CD14-positive monocyte (primary cell): Measurements from ENCODE around the gene MAFG. TPM values are rescaled to one million over a fixed set of nuclear protein-coding genes. Genes with fewer than 3 reads are reported as not detected.

Experiments
- DNase-seq, 3 donors: peaks; one replicate each; pipeline ENCODE4 v3.0.0-alpha.2; 2011 to 2022
- H2AFZ ChIP-seq: 2 replicates; pipeline ENCODE4 v1.6.0; 2012; ENCODE audit warnings: mild to moderate bottlenecking, low read depth, low read length, inconsistent platforms; ENCODE audit not compliant: insufficient read depth, poor library complexity, severe bottlenecking
- H3K27ac ChIP-seq, 2 donors: 1 replicate in 1 of 2; 2 replicates in 1 of 2; pipeline ENCODE4 v1.5.1; 2012 to 2013; ENCODE audit warnings: low read length in 2 of 2, control low read depth in 1 of 2, inconsistent platforms in 1 of 2, low read depth in 1 of 2, mild to moderate bottlenecking in 1 of 2
- H3K27me3 ChIP-seq, 2 donors: one replicate each; pipeline versions ENCODE4 v1.6.0 to v1.6.1; 2011 to 2013; ENCODE audit warnings: low read length in 2 of 2; ENCODE audit not compliant: control insufficient read depth in 2 of 2, insufficient read depth in 2 of 2
- H3K36me3 ChIP-seq, 2 donors: replicated peaks in 1 of 2; 1 replicate in 1 of 2; 2 replicates in 1 of 2; pipeline versions ENCODE4 v1.5.1 to v1.6.1; 2012 to 2013; ENCODE audit warnings: low read length in 2 of 2, control low read depth in 1 of 2, inconsistent platforms in 1 of 2, mild to moderate bottlenecking in 1 of 2; ENCODE audit not compliant: insufficient read depth in 2 of 2, control insufficient read depth in 1 of 2
- H3K4me1 ChIP-seq, 2 donors: 1 replicate in 1 of 2; 2 replicates in 1 of 2; pipeline versions ENCODE4 v1.5.1 to v1.6.1; 2012 to 2013; ENCODE audit warnings: low read length in 2 of 2, control low read depth in 1 of 2, inconsistent platforms in 1 of 2, mild to moderate bottlenecking in 1 of 2, moderate library complexity in 1 of 2; ENCODE audit not compliant: insufficient read depth in 2 of 2, control insufficient read depth in 1 of 2
- H3K4me2 ChIP-seq: replicated peaks from 2 replicates; pipeline ENCODE3; 2012; ENCODE audit warnings: low read length, moderate library complexity, mild to moderate bottlenecking; ENCODE audit not compliant: poor library complexity, severe bottlenecking; ENCODE audit errors: extremely low read depth
- H3K4me3 ChIP-seq, 3 experiments: fragments of 200-600 bp in 1 of 3; sonication (generic) in 1 of 3; replicated peaks in 1 of 3; 1 replicate in 2 of 3; 2 replicates in 1 of 3; pipeline ENCODE4 v1.5.1; 2011 to 2013; ENCODE audit warnings: low read length in 3 of 3, mild to moderate bottlenecking in 3 of 3, control low read depth in 2 of 3, low read depth in 2 of 3, inconsistent platforms in 1 of 3, moderate library complexity in 1 of 3
- H3K79me2 ChIP-seq: 2 replicates; pipeline ENCODE4 v1.6.0; 2012; ENCODE audit warnings: mild to moderate bottlenecking, control low read depth, inconsistent platforms, low read length, moderate library complexity; ENCODE audit not compliant: insufficient read depth
- H3K9ac ChIP-seq: 2 replicates; pipeline ENCODE4 v1.6.0; 2017; ENCODE audit warnings: low read length, mild to moderate bottlenecking; ENCODE audit not compliant: insufficient read depth, poor library complexity, severe bottlenecking
- H3K9me3 ChIP-seq, 2 donors: replicated peaks in 1 of 2; 1 replicate in 1 of 2; 2 replicates in 1 of 2; pipeline versions ENCODE4 v1.5.1 to v1.6.1; 2012 to 2013; ENCODE audit warnings: low read length in 2 of 2, control low read depth in 1 of 2; ENCODE audit not compliant: control insufficient read depth in 1 of 2, insufficient read depth in 1 of 2
- H4K20me1 ChIP-seq: 2 replicates; pipeline ENCODE4 v1.6.0; 2012; ENCODE audit warnings: mild to moderate bottlenecking, low read length, control low read depth, moderate library complexity; ENCODE audit not compliant: insufficient read depth
- H3K27ac Mint-ChIP-seq, 7 donors: one replicate each; pipeline ENCODE4 v1.8.0; 2020; ENCODE audit warnings: mild to moderate bottlenecking in 7 of 7, mixed read lengths in 7 of 7, moderate library complexity in 6 of 7, inconsistent platforms in 2 of 7
- H3K27me3 Mint-ChIP-seq, 3 donors: one replicate each; pipeline ENCODE4 v1.8.0; 2021 to 2022; ENCODE audit warnings: low read depth in 3 of 3, mild to moderate bottlenecking in 3 of 3, mixed read lengths in 3 of 3, moderate library complexity in 3 of 3, inconsistent platforms in 1 of 3
- H3K36me3 Mint-ChIP-seq, 2 donors: one replicate each; pipeline ENCODE4 v1.8.0; 2020; ENCODE audit warnings: mixed read lengths in 2 of 2, inconsistent platforms in 1 of 2, mild to moderate bottlenecking in 1 of 2
- H3K4me1 Mint-ChIP-seq: one replicate; pipeline ENCODE4 v1.8.0; 2020; ENCODE audit warnings: mild to moderate bottlenecking, mixed read lengths
- H3K4me3 Mint-ChIP-seq, 2 donors: one replicate each; pipeline ENCODE4 v1.8.0; 2020; ENCODE audit warnings: mild to moderate bottlenecking in 2 of 2, mixed read lengths in 2 of 2, moderate library complexity in 1 of 2
- H3K9me3 Mint-ChIP-seq, 7 donors: one replicate each; pipeline ENCODE4 v1.8.0; 2020 to 2022; ENCODE audit warnings: mixed read lengths in 7 of 7, mild to moderate bottlenecking in 6 of 7, moderate library complexity in 6 of 7, inconsistent platforms in 2 of 7
- CTCF ChIP-seq: fragments of 200-600 bp; IDR thresholded peaks from one replicate; pipeline ENCODE4 v1.8.0; 2022; ENCODE audit warnings: antibody characterized with exemption, mild to moderate bottlenecking
- WGBS: methylation state at CpG from one replicate; pipeline ENCODE4 v1.1.5; 2013; ENCODE audit warnings: missing lambda C conversion rate; ENCODE audit not compliant: insufficient coverage; 5-methylcytosine and 5-hydroxymethylcytosine counted together
- intact Hi-C, 2 donors: fragments of 100-400 bp; cut with micrococcal nuclease; formaldehyde crosslinking; loops; one replicate each; pipeline versions ENCODE4 v1.15.0 to v1.15.1; 2023
- polyA plus RNA-seq, 3 donors: library from polyadenylated mRNA; depleted of rRNA in 1 of 3; unstranded in 2 of 3; stranded (reverse) in 1 of 3; fragments of 300-500 nt in 2 of 3; fragments of >200 nt in 1 of 3; fragmentation: Illumina TruSeq in 2 of 3; gene quantifications; 1 replicate in 2 of 3; 2 replicates in 1 of 3; pipeline ENCODE4 v1.2.3, GENCODE V29; 2012 to 2021

Gene MAFG
- polyA plus RNA-seq, 3 donors, result 7.4 to 66.0 (median 7.6) TPM

GRCh38 chr17:81962499-81963441 is 35.2 kb upstream of the MAFG start:
- no peak overlapping the region for H3K4me3 ChIP-seq
- H3K36me3 ChIP-seq, result no peaks in the 10 kb centered on the region
- H3K4me2 ChIP-seq, result no peak overlapping the region
- H4K20me1 ChIP-seq, result no peaks in the 10 kb centered on the region
- no peak overlapping the region for H2AFZ ChIP-seq
- H3K4me1 ChIP-seq, result peaks cover 37 to 46% of the 10 kb centered on the region in 2 donors
- peak overlapping the region in 1 of 2 donors; percentile 83 for H3K4me3 Mint-ChIP-seq
- DNase-seq, result no peak
- WGBS, result 86% methylated on average over 31 of the region's 37 CpGs
- no peaks in the 10 kb centered on the region for H3K79me2 ChIP-seq
- H3K9me3 ChIP-seq, result peaks cover 0 to 6% of the 10 kb centered on the region in 2 donors
- H3K27me3 Mint-ChIP-seq, result peaks cover 48 to 72% (median 52%) of the 10 kb centered on the region in 3 donors
- H3K27ac Mint-ChIP-seq, result no peak overlapping the region
- H3K9me3 Mint-ChIP-seq, result peaks cover 0 to 12% (median 4%) of the 10 kb centered on the region in 7 donors
- H3K4me1 Mint-ChIP-seq, result peaks cover 24% of the 10 kb centered on the region
- intact Hi-C loops, result loop anchor here in 1 of 2 donors (5.0 kb wide), 1 partner anchor 190 kb away; no protein-coding TSS in a partner anchor
- H3K9ac ChIP-seq, result no peak overlapping the region
- no peak for TF ChIP-seq CTCF
- H3K27me3 ChIP-seq, result peaks cover 22 to 54% of the 10 kb centered on the region in 2 donors
- H3K36me3 Mint-ChIP-seq, result peaks cover 0 to 6% of the 10 kb centered on the region in 2 donors
- no peak overlapping the region for H3K27ac ChIP-seq

GRCh38 chr17:81961521-81962498 is 34.3 kb upstream of the MAFG start:
- no peak for TF ChIP-seq CTCF
- Mint-ChIP-seq H3K4me1 (peaks cover 19% of the 10 kb centered on the region), H3K27ac (no peak overlapping the region), H3K4me3 (peak overlapping the region in 1 of 2 donors; percentile 83), H3K9me3 (peaks cover 0 to 12% (median 4%) of the 10 kb centered on the region in 7 donors), H3K36me3 (peaks cover 0 to 6% of the 10 kb centered on the region in 2 donors), H3K27me3 (peaks cover 46 to 78% (median 56%) of the 10 kb centered on the region in 3 donors)
- Histone ChIP-seq H3K4me3 (no peak overlapping the region), H2AFZ (no peak overlapping the region), H3K9ac (no peak overlapping the region), H3K36me3 (no peaks in the 10 kb centered on the region), H4K20me1 (no peaks in the 10 kb centered on the region), H3K9me3 (peaks cover 0 to 6% of the 10 kb centered on the region in 2 donors), H3K4me2 (no peak overlapping the region), H3K4me1 (peaks cover 27 to 36% of the 10 kb centered on the region in 2 donors), H3K79me2 (no peaks in the 10 kb centered on the region), H3K27ac (no peak overlapping the region), H3K27me3 (peaks cover 22 to 54% of the 10 kb centered on the region in 2 donors)
- WGBS, result 18% methylated on average over 77 of the region's 82 CpGs
- intact Hi-C loops, result loop anchor here in 1 of 2 donors (5.0 kb wide), 1 partner anchor 190 kb away; no protein-coding TSS in a partner anchor
- no peak for DNase-seq
